HepG2 (cell line): ENCODE measurements around the gene PALM3. TPM values are rescaled to one million over a fixed set of nuclear protein-coding genes. Genes with fewer than 3 reads are reported as not detected.

Source experiments
- AHDC1 ChIP-seq: sonication (generic); formaldehyde crosslinking; IDR thresholded peaks from 2 replicates; pipeline ENCODE4 v1.5.1; 2020; ENCODE audit warnings: mild to moderate bottlenecking, missing genetic modification reagents, borderline replicate concordance
- BHLHE40 ChIP-seq: IDR thresholded peaks from 2 replicates; pipeline ENCODE4 v1.6.1; 2011; ENCODE audit warnings: low read length, improper control_type of control experiment
- ELF3 ChIP-seq: IDR thresholded peaks from 2 replicates; pipeline ENCODE4 v1.6.1; 2016; ENCODE audit warnings: missing genetic modification reagents, missing compliant biosample characterization
- FOXP1 ChIP-seq, 2 experiments: fragments of 450-650 bp in 1 of 2; IDR thresholded peaks; 2 replicates each; pipeline ENCODE4 v1.6.1; 2017 to 2018; ENCODE audit warnings: antibody characterized with exemption in 1 of 2
- GPN1 ChIP-seq: sonication (generic); formaldehyde crosslinking; IDR thresholded peaks from 2 replicates; pipeline ENCODE4 v1.5.1; 2020; ENCODE audit warnings: missing genetic modification reagents, borderline replicate concordance
- HHEX ChIP-seq: IDR thresholded peaks from 2 replicates; pipeline ENCODE4 v1.6.1; 2016; ENCODE audit warnings: control low read depth
- HOXA7 ChIP-seq: sonication (generic); formaldehyde crosslinking; IDR thresholded peaks from 2 replicates; pipeline ENCODE4 v1.8.1; 2022; ENCODE audit warnings: mild to moderate bottlenecking, missing genetic modification reagents, moderate library complexity
- MBNL3 ChIP-seq: fragments of 250-450 bp; sonication (Bioruptor Pico); conservative IDR thresholded peaks from 2 replicates; pipeline ENCODE4 v1.8.0; 2022; ENCODE audit warnings: mild to moderate bottlenecking, inconsistent platforms
- NFE2L2 ChIP-seq: fragments of 150-350 bp; IDR thresholded peaks from 2 replicates; pipeline ENCODE4 v1.6.1; 2014; ENCODE audit warnings: low read length
- PHF21A ChIP-seq: sonication (generic); formaldehyde crosslinking; IDR thresholded peaks from 2 replicates; pipeline ENCODE4 v1.5.0; 2020; ENCODE audit warnings: mild to moderate bottlenecking, missing genetic modification reagents
- PHF8 ChIP-seq: sonication (generic); formaldehyde crosslinking; IDR thresholded peaks from 2 replicates; pipeline ENCODE4 v1.5.0; 2020; ENCODE audit warnings: missing genetic modification reagents
- RORA ChIP-seq: sonication (generic); formaldehyde crosslinking; IDR thresholded peaks from 2 replicates; pipeline ENCODE4 v1.5.0; 2020; ENCODE audit warnings: mild to moderate bottlenecking, missing genetic modification reagents, moderate library complexity
- SOX6 ChIP-seq, 2 experiments: fragments of 450-650 bp in 1 of 2; sonication (generic) in 1 of 2; formaldehyde crosslinking in 1 of 2; IDR thresholded peaks; 2 replicates each; pipeline versions ENCODE4 v1.4.0 to v1.6.1; 2017 to 2020; ENCODE audit warnings: antibody characterized with exemption in 1 of 2, mild to moderate bottlenecking in 1 of 2, missing genetic modification reagents in 1 of 2
- TEAD3 ChIP-seq: optimal IDR thresholded peaks from 2 replicates; pipeline ENCODE3; 2016; ENCODE audit warnings: borderline replicate concordance
- ZBTB7B ChIP-seq: sonication (generic); formaldehyde crosslinking; IDR thresholded peaks from 2 replicates; pipeline ENCODE4 v1.4.0; 2020; ENCODE audit warnings: missing genetic modification reagents
- ZMYM2 ChIP-seq: sonication (generic); formaldehyde crosslinking; IDR thresholded peaks from 2 replicates; pipeline ENCODE4 v1.8.0; 2022; ENCODE audit warnings: mild to moderate bottlenecking, missing genetic modification reagents
- ZNF747 ChIP-seq: sonication (generic); formaldehyde crosslinking; IDR thresholded peaks from 2 replicates; pipeline ENCODE4 v1.8.1; 2023; ENCODE audit warnings: missing genetic modification reagents, mild to moderate bottlenecking, borderline replicate concordance
- ZNF816 ChIP-seq: sonication (generic); formaldehyde crosslinking; IDR thresholded peaks from 2 replicates; pipeline ENCODE4 v1.8.0; 2022; ENCODE audit warnings: missing genetic modification reagents, mild to moderate bottlenecking, borderline replicate concordance
- ZNF883 ChIP-seq: sonication (generic); formaldehyde crosslinking; IDR thresholded peaks from 2 replicates; pipeline ENCODE4 v1.5.1; 2020; ENCODE audit warnings: mild to moderate bottlenecking, missing genetic modification reagents; ENCODE audit errors: not compliant biosample characterization
- polyA plus RNA-seq, 8 experiments: library from polyadenylated mRNA; depleted of rRNA in 3 of 8; stranded (reverse) in 7 of 8; unstranded in 1 of 8; fragments of >200 nt; fragmentation: Illumina TruSeq in 4 of 8; extraction: Trizol in 4 of 8; gene quantifications; 2 replicates each; pipeline versions ENCODE4 v1.2.1 to v1.2.3, GENCODE V29; 2011 to 2016; ENCODE audit warnings: low read depth in 4 of 8, missing spikeins in 1 of 8, mixed read lengths in 1 of 8; ENCODE audit not compliant: insufficient read depth in 1 of 8
- total RNA-seq, 5 experiments: library from RNA; depleted of rRNA; stranded (reverse); fragments of >200 nt; fragmentation: Illumina TruSeq; extraction: Trizol; gene quantifications; 2 replicates each; pipeline ENCODE4 v1.2.3, GENCODE V29; 2016; ENCODE audit warnings: low read depth in 1 of 5
- TF ChIP-seq, protein P1 (sequence below): sonication (generic); formaldehyde crosslinking; IDR thresholded peaks from 2 replicates; pipeline ENCODE4 v1.8.1; 2022; ENCODE audit warnings: mild to moderate bottlenecking, missing genetic modification reagents
- TF ChIP-seq, protein P2 (sequence below): IDR thresholded peaks from 2 replicates; pipeline ENCODE4 v1.6.1; 2016; ENCODE audit warnings: missing genetic modification reagents, missing compliant biosample characterization
- TF ChIP-seq, protein P3 (sequence below): sonication (generic); formaldehyde crosslinking; IDR thresholded peaks from 2 replicates; pipeline ENCODE4 v1.4.0; 2020; ENCODE audit warnings: missing genetic modification reagents, borderline replicate concordance

Gene PALM3
- total and polyA plus RNA-seq, 2 of the 13 experiments (the other 11 are each of a cell fraction or from before 2014, with no cell fraction given), result 0.79 to 2.4 TPM

- TF ChIP-seq GPN1, result no peak
- peak; percentile 31; the same call in 1 of the 2 replicates for TF ChIP-seq ZNF747 (CRISPR knock-in tag)
- TF ChIP-seq HHEX (CRISPR knock-in tag), result no peak
- TF ChIP-seq NFE2L2, result no peak
- TF ChIP-seq, protein P1, sequence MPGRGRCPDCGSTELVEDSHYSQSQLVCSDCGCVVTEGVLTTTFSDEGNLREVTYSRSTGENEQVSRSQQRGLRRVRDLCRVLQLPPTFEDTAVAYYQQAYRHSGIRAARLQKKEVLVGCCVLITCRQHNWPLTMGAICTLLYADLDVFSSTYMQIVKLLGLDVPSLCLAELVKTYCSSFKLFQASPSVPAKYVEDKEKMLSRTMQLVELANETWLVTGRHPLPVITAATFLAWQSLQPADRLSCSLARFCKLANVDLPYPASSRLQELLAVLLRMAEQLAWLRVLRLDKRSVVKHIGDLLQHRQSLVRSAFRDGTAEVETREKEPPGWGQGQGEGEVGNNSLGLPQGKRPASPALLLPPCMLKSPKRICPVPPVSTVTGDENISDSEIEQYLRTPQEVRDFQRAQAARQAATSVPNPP (CRISPR knock-in tag), result no peak
- TF ChIP-seq, protein P2, sequence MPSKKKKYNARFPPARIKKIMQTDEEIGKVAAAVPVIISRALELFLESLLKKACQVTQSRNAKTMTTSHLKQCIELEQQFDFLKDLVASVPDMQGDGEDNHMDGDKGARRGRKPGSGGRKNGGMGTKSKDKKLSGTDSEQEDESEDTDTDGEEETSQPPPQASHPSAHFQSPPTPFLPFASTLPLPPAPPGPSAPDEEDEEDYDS, result peak; percentile 64; the same call in 1 of the 2 replicates
- no peak for TF ChIP-seq AHDC1 (CRISPR knock-in tag)
- TF ChIP-seq PHF21A (CRISPR knock-in tag), result peak; percentile 68
- no peak for TF ChIP-seq ZNF816
- no peak for TF ChIP-seq ZNF883
- TF ChIP-seq BHLHE40, result no peak
- no peak for TF ChIP-seq MBNL3 (CRISPR knock-in tag)
- no peak for TF ChIP-seq HOXA7 (CRISPR knock-in tag)
- no peak for TF ChIP-seq FOXP1 (IDR thresholded peaks at IDR 0.05)
- TF ChIP-seq FOXP1 (CRISPR knock-in tag; IDR thresholded peaks at IDR 0.05), result peak; percentile 46
- TF ChIP-seq ZBTB7B (CRISPR knock-in tag), result no peak
- TF ChIP-seq RORA, result no peak
- TF ChIP-seq TEAD3 (CRISPR knock-in tag), result peak; percentile 92
- TF ChIP-seq SOX6 (IDR thresholded peaks at IDR 0.05), result no peak
- peak; percentile 44 for TF ChIP-seq SOX6 (CRISPR knock-in tag; IDR thresholded peaks at IDR 0.05)
- TF ChIP-seq PHF8 (CRISPR knock-in tag), result peak; percentile 82
- TF ChIP-seq ELF3, result peak; percentile 18; the same call in 1 of the 2 replicates
- no peak for TF ChIP-seq ZMYM2 (CRISPR knock-in tag)
- TF ChIP-seq, protein P3, sequence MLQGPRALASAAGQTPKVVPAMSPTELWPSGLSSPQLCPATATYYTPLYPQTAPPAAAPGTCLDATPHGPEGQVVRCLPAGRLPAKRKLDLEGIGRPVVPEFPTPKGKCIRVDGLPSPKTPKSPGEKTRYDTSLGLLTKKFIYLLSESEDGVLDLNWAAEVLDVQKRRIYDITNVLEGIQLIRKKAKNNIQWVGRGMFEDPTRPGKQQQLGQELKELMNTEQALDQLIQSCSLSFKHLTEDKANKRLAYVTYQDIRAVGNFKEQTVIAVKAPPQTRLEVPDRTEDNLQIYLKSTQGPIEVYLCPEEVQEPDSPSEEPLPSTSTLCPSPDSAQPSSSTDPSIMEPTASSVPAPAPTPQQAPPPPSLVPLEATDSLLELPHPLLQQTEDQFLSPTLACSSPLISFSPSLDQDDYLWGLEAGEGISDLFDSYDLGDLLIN (CRISPR knock-in tag), result no peak
Observed at GRCh38 chr19:14080887-14081796, 19.3 kb upstream of the PALM3 start (continued).
